Adipose tissue (tissue), 3 donors: ENCODE results near the gene WDR4. TPM values are rescaled to one million over a fixed set of nuclear protein-coding genes. Genes with fewer than 3 reads are reported as not detected.
"Not testable (repeated sequence)": the region's sequence is repeated elsewhere in the genome, so short reads cannot be mapped to it uniquely, and the experiment has no call there.

Experiments
- H3K27ac ChIP-seq: one replicate; pipeline ENCODE4 v1.5.1; 2013; ENCODE audit warnings: low read depth, low read length
- WGBS, 3 donors: extraction: QIAGEN DNeasy Blood & Tissue Kit; methylation state at CpG; one replicate each; pipeline ENCODE4 v1.1.7; 2013; 5-methylcytosine and 5-hydroxymethylcytosine counted together
- polyA plus RNA-seq, 3 donors: library from polyadenylated mRNA; stranded (reverse); fragments of 200-250 nt; gene quantifications; one replicate each; pipeline ENCODE4 v1.2.3, GENCODE V29; 2013
- donor health status: healthy with polysubstance abuse.
- donor health status: Bipolar disorder and iron deficiency.
- donor health status: healthy.

Gene WDR4
- polyA plus RNA-seq, 3 donors, result 7.9 to 15.7 (median 9.1) TPM

GRCh38 chr21:42833859-42834725, 45.2 kb downstream of the WDR4 start:
- no peak overlapping the region for H3K27ac ChIP-seq
- 76 to 79% (median 79%) methylated on average over 23 of the region's 23 CpGs for WGBS, 3 donors

GRCh38 chr21:42833439-42833815, 45.9 kb downstream of the WDR4 start:
- 44 to 54% (median 46%) methylated on average over 11 of the region's 11 CpGs for WGBS, 3 donors
- H3K27ac ChIP-seq, result no peak overlapping the region

- 89 to 99% (median 90%) methylated on average over 4 of the region's 4 CpGs for WGBS, 3 donors
- not testable (repeated sequence) for H3K27ac ChIP-seq
Measured at GRCh38 chr21:42832321-42832630, 47.1 kb downstream of the WDR4 start.

GRCh38 chr21:42830456-42831455, 48.6 kb downstream of the WDR4 start:
- no peak overlapping the region for H3K27ac ChIP-seq
- WGBS, 3 donors, result 54 to 60% (median 59%) methylated on average over 25 of the region's 25 CpGs

- no peak overlapping the region for H3K27ac ChIP-seq
- 88 to 95% (median 93%) methylated on average over 4 of the region's 4 CpGs for WGBS, 3 donors
Measured at GRCh38 chr21:42829954-42830353, 49.4 kb downstream of the WDR4 start.

GRCh38 chr21:42829417-42829816, 49.9 kb downstream of the WDR4 start:
- 80 to 87% (median 85%) methylated on average over 9 of the region's 9 CpGs for WGBS, 3 donors
- H3K27ac ChIP-seq, result no peak overlapping the region

- no peak overlapping the region for H3K27ac ChIP-seq
- 75 to 79% (median 77%) methylated on average over 2 of the region's 2 CpGs for WGBS, 3 donors
Measured at GRCh38 chr21:42827588-42827987, 51.8 kb downstream of the WDR4 start.

GRCh38 chr21:42820616-42821465, 58.5 kb downstream of the WDR4 start:
- WGBS, 3 donors, result 70 to 90% (median 88%) methylated on average over 8 of the region's 8 CpGs

GRCh38 chr21:42819861-42820615, 59.3 kb downstream of the WDR4 start:
- WGBS, 3 donors, result 83 to 92% (median 85%) methylated on average over 7 of the region's 7 CpGs
- H3K27ac ChIP-seq, result no peak overlapping the region

More at GRCh38 chr21:42820616-42821465, 58.5 kb downstream of the WDR4 start:
- no peak overlapping the region for H3K27ac ChIP-seq

GRCh38 chr21:42818328-42818749, 61.0 kb downstream of the WDR4 start:
- 32 to 43% (median 38%) methylated on average over 2 of the region's 2 CpGs for WGBS, 3 donors

GRCh38 chr21:42815217-42815616, 64.1 kb downstream of the WDR4 start:
- no peak overlapping the region for H3K27ac ChIP-seq
- 88 to 96% (median 89%) methylated on average over 1 of the region's 1 CpG for WGBS, 3 donors

More at GRCh38 chr21:42818328-42818749, 61.0 kb downstream of the WDR4 start:
- H3K27ac ChIP-seq, result no peak overlapping the region

- 45 to 62% (median 58%) methylated on average over 5 of the region's 5 CpGs for WGBS, 3 donors
Measured at GRCh38 chr21:42812528-42813241, 66.7 kb downstream of the WDR4 start.

GRCh38 chr21:42811960-42812359, 67.4 kb downstream of the WDR4 start:
- WGBS, 3 donors, result 60 to 68% (median 61%) methylated on average over 6 of the region's 6 CpGs
- no peak overlapping the region for H3K27ac ChIP-seq

More at GRCh38 chr21:42812528-42813241, 66.7 kb downstream of the WDR4 start:
- H3K27ac ChIP-seq, result not testable (repeated sequence)

GRCh38 chr21:42809577-42810475, 69.5 kb downstream of the WDR4 start:
- WGBS, 3 donors, result 75 to 86% (median 79%) methylated on average over 18 of the region's 18 CpGs
- no peak overlapping the region for H3K27ac ChIP-seq

GRCh38 chr21:42809171-42809570, 70.2 kb downstream of the WDR4 start:
- 80 to 90% (median 86%) methylated on average over 7 of the region's 7 CpGs for WGBS, 3 donors
- H3K27ac ChIP-seq, result no peak overlapping the region
